NCI-H524 treated with DMSO at 0.1 percent for 48 hours (cell line): ENCODE measurements around the gene LEF1.

Experiments used
- DNase-seq: peaks from one replicate; lab custom pipeline; 2025; lab: John Stamatoyannopoulos, UW

LEF1 gene

DNA sequence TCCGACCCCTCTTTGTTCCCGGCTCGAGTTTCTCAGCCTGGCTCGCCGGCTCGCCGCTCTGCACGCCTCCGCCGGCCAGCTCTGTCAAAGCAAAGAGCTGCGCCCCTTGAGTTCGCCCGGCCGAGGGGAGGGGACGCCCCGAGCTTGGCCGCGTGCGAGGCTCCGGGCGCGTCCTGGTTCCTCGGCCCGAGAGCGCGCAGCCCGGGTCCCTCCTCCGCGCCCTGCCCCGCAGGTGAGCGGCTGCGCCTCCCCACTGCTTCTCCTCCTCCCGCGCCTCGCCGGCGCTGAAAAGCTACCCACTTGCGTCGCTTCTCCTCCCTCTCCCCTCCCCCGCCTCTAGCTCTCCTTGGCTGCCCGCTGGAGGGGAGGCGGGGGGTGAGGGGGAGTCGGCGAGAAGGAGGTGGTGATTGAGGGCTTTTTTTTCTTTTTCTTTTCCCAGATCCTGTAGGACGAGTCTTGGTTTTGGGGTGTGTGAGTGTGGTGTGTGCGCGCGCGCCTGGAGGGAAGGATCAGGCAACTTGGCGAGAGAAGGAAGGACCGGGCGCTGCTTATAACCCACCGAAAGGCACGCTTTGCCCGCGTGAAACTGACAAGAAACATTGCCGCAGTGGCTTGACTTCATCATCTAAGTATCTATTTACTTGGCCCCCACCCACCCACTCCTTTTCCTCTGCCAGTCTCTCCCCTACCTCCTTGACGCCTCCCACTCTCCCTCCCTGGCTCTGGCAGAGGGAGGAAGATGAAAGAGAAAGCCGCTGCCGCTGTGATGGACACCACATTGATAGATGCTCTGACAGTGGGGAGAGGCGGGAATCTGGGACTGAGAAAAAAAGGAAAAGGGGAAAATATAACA lies at the start of gene LEF1:
TSS of gene LEF1 (minus strand) at position 262 of the 853 bp plus-strand sequence. CDS start 1,165 bp downstream, outside the sequence.
- no peak for DNase-seq

DNA sequence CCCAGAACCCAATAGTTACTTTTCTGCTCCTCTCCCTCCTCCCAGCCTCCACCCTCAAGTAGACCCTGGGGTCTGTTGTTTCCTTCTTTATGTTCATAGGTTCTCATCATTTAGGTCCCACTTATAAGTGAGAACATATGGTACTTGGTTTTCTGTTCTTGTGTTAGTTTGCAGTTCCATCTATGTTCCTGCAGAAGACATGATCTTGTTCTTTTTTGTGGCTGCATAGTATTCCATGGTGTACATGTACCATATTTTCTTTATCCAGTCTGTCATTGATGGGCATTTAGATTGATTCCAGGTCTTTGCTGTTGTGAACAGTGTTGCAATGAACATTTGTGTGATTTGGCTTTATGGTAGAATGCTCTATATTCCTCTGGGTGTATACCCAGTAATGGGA lies 47.8 kb upstream of the LEF1 start:
- no peak for DNase-seq

DNA sequence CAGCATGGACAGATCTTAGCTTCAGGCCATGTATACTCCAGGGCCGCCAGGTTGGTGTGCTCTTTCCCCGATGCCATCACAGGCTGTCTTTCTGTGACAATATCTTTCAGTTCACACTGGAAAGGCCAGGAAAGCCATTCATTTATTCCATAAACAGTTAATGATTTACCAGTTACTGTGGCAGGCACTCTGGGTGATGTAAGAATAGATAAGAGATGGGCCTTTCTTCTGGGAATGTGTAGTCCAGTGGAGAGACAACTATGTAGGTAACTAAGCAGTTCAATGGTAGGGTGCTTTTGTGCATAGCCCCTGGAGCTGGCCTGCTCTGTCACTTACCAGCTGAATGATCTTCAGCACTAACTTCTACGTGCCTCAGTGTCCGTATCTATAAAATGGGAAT lies 46.3 kb upstream of the LEF1 start:
- no peak for DNase-seq

DNA sequence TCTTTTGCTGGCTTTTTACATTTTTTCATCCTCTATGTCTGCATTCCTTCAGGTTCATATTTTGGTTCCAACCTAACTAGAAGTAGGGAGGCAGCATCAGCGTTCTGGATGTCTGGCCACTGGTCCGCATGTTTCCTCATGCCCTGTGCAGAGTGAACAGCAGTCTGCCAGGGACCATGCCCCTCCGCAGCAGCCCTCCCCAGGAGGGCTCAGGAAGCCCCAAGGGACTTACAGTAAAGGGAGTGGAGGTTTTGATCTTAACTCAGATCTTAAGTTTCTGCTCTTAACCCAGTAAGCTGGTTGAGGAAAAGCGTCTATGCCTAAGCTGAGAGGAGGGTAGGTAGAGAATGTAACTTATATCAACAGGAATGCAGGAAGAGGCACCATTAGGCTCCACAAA lies 45.0 kb upstream of the LEF1 start:
- DNase-seq = no peak

DNA sequence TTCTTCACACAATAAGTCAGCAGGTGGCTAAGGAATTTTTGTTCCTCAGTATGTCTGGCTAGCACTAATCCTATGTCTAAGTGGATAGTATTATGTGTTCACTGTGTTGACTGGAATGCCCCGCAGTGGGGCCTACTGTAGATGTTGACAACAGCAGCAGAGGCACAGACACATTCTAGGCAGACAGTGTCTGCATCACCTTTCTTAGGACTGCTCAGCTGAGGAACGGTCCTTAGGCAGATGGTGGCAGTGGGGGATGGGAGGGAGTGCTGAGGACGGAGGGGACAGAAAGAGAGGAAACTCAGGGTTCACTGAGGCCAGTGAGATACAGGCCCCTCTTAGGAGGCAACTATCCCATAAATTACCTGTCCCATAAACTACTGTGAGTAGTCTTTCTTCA lies 44.6 kb upstream of the LEF1 start:
- DNase-seq = no peak

DNA sequence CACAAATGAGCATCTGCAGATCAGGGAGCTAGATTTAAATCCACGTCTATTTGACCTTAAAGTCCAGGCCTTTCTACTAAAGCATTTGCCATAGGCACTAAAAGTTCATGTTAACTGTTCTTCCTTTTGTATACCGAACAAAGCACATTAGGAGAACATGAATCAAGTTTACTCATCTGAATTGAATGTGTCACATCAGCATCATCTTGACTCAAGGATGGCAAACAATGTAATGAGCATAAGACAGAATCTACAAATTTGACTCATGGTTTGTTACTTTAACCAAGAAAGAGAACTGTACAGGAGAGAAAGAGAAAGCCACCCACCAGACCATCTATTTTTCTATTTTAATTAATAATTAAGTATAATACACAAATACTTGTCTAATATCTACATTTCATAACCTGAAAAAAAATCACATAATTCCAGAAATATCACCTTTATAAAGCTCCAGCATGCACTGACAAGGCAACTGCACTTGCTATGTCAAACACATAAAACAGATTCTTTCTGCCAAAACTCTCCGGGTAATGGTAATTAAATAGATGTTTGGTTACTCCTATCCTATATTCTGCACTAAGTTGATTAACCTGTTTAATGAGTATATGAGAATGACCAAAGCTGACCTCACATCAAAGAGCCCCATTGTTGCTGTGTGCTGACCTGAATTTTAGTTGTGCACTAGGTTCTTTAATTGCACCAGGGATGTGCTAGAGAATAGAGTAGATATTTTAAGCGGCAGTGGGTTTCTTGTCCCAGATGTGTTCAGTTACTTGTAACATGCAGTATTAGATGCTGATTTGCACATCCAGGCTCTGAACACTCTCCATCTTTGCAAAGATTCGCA lies 42.5 kb upstream of the LEF1 start:
- no peak for DNase-seq

DNA sequence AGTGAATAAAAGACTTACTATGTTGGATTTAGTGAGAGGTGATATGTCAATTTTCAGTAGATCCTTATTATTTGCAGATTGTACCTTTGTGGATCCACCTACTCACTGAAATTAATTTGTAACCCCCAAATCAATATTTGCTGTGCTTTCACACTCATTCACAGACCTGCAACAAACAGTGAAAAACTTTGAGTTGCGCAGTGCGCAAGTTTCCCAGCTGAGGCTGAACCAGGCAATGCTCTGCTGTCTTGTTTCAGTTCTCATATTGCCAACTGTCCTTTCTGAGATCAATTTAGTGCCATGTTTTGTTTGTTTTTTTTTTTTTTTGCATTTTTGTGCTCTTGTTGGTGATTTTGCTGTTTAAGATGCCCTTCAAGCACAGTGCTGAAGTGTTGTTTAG lies 40.8 kb upstream of the LEF1 start:
- no peak for DNase-seq

DNA sequence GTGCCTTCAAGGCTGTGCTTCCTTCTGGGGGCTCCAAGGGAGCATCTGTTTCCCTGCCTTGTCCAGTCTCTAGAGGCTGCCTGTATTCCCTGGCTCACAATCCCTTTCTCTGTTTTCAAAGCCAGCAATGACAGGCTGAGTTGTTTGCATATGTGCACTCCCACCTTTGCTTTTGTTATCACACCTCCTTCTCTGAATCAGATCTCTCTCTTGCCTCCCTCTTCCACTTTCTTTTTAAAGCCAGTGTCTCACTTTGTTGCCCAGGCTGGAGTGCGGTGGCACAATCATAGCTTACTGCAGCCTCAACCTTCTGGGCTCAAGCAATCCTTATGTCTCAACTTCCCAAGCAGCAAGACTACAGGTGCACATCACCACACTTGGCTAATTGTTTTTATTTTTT lies 37.1 kb upstream of the LEF1 start:
- no peak for DNase-seq

DNA sequence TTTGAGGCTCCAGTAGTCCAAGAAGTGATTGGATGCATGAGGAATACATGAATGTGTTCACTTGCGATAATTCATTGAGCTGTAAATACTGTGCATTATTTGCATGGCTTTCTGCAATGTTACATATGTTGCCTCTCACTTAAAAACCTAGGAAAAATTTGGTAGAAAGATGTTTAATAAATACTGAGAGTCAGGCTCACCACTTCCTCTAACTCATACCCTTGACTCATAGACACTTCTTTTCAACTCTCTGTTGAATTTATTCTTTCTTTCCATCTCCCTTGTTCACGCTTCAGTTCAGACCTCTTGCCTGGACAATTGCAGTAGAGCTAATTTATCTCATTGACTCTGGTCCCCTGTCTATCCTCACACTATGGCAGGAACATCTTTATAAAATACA lies 35.8 kb upstream of the LEF1 start:
- DNase-seq = no peak

DNA sequence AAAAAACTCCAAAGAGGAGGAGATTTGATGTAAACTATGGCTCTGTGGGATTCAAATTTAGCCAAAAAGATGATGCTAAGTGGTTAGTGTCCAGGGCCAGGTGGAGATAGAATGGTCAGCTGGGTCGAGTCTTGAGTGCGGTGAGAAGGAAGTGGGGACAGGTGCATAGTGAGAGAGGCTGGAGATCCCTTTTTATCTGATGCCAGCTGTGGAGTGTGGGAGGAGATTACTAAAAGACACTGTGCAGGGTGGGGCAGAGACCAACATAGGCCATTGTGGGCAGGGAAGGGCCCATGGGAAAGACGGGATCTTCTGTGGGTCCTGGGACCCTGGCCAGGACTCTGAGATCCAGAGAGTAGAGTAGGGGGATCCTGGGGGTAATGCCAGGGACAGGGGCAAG lies 34.6 kb upstream of the LEF1 start:
- no peak for DNase-seq

DNA sequence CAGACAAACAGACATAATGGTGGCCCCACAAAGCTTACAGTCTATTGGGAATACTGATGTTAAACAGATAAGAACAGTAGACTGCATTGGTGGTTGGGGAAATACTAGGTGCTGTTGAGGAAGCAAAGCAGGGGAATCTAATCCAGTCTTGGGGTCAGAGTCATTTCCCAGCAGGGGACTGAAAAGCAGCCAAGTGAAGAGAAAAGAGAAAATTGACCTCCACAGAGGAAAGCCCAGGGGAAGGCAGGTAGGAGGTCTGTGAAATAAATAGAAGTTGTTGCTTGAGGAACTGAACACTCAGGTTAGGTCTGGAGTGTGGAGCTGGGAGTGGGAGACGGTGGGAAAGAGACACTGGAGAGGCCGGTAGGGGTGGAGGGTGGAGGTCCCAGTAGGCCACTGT lies 33.0 kb upstream of the LEF1 start:
- DNase-seq = no peak

DNA sequence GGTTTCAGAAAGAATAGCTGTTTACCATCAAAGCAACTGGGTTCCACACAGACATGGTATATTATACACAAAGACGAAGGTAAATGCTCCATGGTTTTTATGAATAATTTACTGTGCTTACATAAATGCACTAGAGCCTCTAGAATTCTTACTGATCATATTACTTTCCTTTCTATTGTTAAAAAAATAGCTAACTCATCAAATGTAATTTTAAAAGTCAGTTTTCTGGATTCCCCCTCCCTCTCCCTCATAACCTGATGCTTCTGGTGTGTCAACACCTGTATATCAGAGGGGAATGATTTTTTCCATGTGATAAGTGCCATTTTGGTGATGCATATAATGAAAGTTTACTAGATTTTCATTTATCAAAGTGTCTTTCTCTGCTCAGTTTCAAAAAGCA lies 31.1 kb upstream of the LEF1 start:
- DNase-seq = no peak

DNA sequence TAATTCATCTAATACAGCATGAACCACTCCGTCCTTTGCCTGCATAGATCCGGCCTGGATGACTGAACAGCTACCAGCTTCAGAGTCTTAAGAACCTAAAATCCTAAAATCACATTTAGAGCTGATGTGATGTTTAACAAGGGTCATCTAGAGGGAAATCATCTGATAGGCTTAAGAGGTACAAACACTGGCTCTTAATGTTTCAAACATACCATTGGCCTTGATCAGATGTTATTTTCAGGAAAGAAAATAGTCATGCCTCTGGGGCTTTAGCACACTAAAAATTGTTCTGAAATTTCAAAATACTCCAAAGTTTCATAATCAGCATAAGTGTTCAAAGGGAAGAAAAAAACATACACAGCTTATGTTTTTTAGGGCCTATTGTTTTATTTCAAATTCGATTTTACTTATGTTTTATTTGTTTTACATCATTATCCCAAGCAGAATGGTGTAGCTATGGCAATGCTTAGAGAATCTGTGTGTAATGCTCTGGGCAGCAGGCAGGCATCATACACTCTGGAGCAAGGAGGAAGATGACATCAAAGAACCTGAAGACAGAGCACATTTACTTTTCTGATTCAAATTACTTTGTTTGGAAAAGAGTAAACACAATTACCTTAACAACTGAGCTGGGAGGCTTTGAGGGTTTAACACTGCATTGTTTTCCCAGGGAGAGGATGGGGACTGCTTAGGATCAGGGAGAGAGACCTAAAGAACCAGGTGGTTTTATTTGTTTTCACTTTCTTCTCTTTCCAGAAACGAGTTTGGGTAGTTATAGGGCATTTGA lies 25.3 kb upstream of the LEF1 start:
- DNase-seq = no peak

DNA sequence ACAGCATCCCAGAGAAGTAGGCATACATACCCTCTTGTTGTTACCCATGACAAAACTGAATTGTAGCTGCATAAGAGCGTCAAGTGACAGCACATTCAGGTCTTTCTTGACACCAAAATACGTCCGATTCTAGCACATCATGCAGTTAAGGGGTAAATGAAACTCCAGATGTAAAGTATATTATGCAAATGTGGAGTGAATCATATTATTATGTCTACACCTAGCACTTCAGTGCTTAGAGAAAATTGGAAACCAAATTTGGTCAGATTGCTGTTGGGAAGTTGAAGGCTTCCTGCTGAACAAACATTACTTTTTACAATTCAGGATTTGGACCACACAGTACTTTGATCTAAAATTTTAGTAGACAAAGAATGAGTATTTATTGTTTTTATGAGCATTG lies 24.2 kb upstream of the LEF1 start:
- DNase-seq = no peak

DNA sequence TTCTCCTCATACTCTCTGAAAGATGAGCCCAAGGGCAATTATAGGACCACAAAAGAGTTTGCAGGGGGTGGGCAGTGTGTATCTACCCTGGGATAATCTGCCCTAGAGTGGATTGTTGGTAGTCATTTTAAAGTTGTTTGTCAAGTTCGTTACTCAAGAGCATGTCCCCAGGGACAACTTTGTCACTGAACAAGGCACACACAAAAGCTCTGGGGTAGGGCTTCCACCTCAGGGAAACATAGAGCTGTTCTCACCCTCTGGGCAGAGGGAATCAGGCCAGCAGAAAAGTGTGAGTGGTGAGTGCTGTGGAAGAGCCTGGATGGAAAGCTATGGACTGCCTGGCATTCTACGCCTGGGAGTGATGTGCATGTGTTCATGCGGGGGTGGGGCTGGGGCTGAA lies 23.3 kb upstream of the LEF1 start:
- DNase-seq = no peak

DNA sequence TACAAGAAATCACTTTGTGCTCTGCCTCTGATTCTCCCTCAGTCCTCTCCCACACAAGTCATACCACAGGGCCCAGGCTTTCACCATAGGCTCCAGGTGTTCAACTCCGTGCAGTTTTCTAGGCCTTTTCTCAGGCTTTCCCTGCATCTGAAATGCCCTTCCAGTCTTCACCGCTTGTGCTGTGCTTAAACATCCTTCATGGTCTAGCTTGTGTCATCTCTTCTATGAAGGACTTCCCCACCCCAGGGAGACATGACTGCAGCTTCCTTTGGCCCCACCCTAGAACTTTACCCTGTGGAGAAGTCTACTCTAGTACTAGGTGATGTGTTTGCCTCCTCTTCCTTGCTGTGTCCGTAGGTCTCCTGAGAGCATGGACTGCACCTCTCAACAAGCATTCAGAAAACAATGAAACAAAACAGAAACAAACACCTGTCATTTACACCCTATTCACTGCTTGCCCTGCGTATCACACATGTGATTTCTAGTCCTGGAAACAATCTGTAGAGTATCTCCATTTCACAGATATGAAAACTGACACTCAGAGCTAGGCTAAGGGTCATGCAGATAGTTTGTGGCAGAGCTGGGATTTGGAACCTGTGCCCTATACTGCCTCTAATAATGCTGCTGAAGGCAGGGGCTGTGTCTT lies 22.7 kb upstream of the LEF1 start:
- no peak for DNase-seq

DNA sequence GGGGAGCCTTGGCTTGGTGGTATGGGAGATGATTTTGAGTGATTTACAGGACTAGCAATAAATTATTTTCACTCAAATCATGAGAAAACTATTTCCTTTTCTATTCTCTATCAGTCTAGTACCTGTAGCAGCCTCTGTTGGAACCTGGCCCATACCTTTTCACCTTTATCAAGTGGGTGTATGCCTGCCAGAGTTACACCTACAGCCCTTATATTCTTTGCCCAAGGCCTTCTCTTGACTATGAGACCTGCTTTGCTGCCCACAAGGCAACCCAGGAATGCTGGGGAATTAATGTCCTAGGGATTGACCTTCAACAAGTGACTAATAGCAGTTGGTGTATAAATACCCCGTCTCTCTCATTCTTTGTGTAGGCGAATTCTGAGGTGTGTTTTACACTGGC lies 20.0 kb upstream of the LEF1 start:
- DNase-seq = no peak

DNA sequence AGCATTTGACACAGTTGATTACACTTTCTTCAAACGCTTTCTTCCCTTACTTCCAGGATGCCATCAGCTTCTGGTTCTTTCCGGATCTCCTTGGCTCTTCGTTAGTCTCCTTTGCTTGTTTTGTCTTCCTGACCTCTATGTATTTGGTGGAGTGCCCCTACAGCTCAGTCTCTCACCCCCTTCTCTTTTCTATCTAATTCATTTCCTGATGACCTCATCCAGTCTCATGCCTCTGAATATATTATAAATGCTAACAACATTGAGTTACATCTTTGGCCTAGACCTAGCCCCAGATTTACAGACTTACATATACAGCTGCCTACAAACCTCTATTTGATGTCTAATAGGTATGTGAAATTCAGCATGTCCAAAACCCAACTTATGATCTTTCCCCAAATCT lies 16.5 kb upstream of the LEF1 start:
- no peak for DNase-seq

DNA sequence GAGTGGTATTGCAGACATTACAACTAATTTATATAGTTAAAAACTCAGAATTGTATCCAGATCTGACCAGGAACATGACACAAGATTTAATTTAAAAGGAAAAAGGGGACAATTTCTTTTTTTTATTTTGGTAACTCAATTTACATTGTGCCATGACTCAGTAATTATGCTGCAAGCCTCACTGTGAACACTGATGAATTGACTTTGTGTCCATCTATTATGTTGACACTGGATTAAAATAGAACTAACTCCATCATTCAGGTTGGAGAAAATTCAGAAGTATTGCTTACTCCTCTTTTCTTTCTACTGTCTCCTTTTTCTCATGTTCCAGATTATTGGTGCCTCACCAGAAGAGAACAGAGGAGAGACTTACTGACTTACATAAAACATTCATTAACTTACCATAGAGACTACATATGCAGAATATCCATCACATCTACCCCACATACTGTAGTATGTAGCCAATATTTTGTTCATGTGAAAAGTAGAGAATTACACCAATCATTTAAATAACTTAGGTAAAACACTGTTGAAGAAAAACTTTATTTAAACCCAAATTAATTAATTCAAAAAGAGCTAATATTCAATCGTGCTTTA lies 15.8 kb upstream of the LEF1 start:
- DNase-seq = no peak

DNA sequence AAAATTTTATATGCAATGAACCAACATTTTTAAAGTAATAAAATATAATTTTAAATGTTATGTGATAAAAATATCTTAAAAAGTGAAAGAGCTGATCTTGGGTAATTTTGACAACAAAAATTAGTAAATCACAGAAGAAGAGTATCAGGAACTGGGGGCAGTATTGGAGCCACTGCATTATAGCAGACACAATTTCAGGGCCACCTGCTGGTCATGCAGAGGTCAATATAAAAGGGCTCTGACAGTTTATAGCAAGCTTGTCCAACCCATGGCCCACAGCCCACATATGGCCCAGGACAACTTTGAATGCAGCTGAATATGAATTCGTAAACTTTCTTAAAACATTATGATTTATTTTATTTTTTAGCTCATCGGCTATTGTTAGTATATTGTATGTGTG lies 13.0 kb upstream of the LEF1 start:
- DNase-seq = no peak

DNA sequence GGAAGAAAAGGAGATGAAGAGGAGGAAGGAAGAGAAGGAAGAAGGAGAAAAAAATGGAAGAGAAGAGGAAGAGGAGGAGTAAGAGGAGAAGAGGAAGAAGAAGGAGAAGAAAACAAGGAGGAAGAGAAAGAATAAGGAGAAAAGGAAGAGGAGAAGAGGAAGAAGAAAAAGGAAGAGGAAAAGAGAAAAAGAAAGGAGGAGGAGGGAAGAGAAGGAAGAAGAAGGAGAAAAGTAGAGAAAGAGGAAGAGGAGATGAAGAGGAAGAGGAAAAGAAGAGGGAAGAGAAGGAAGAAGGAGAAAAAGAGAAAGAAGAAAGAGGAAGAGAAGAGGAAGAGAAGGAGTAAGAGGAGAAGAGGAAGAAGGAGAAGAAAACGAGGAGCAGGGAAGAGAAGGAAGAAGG lies 11.8 kb upstream of the LEF1 start:
- DNase-seq = no peak

DNA sequence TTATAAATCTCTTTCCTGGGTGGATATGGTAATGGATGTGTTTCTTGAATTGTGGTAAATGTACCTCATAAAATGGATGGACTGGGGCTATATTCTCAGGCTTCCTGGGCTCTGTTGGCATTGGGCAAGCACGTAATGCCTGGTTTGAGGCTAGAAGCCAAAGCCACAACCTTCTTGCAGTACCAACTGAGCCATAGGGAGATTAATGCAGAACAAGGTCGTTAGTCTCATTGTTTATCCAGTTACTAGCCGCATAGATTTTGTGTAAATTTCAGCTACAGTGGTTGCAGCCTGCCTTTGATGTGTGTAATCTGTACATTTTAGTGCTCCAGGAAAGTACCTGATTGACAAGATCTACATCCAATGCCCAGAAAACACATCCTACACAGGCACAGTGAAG lies 7.2 kb upstream of the LEF1 start:
- no peak for DNase-seq
